ENCODE measurements around the gene PRCD.

Gene PRCD

GRCh38 chr17:76570877-76571471 lies 31.1 kb downstream of the PRCD start:
- H3K27ac ChIP-seq = no peak overlapping the region
- H3K4me1 ChIP-seq (ENCODE audit: control insufficient read depth in 1 of 2, insufficient read depth in 1 of 2, low read depth in 1 of 2, low read length in 1 of 2) = peaks cover 33 to 39% of the 10 kb centered on the region in 2 experiments
- no peaks in the 10 kb centered on the region for H3K27me3 ChIP-seq
- TF ChIP-seq CTCF (IDR thresholded peaks at IDR 0.05) = no peak
- no peak overlapping the region for H3K4me3 ChIP-seq (ENCODE audit: low read depth in 1 of 2, low read length in 1 of 2)
- peaks cover 75% of the 10 kb centered on the region for H3K36me3 ChIP-seq
- H3K9me3 ChIP-seq = no peaks in the 10 kb centered on the region

DNA sequence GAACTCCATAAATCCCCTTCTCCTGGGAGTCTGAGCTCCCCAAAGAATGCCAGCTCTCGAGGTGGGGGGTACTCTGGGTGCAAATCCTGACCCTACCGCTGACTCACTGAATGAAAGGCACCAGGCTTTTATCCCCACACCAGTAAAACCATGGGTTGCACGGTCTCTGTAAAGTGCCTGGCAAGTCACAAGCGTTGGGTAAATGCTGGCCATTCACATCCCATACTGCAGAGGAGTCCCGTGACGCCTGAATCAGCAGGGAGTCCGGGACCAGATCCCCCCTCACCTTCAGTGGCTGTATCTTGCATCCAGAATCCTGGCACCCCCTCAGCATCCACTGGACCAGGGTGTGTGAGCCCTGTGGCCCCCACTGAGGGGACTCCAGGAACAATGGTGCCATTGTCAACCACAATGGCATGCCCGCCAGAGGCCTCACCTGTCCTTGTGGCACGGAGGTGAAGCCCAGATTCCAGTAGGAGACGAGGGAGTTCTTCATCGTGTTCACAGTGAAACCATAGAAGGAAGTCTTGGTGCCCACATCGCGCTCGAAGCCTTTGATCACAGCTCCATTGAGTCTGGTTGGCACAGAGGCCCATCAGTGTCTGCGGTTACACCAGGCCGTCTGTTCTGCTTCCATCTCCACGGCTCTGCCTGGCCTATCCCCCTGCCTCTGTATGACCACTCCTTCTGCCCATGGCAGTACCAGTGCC lies 32.5 kb downstream of the PRCD start:
- peaks cover 62% of the 10 kb centered on the region for H3K36me3 ChIP-seq
- no peaks in the 10 kb centered on the region for H3K27me3 ChIP-seq
- no peak overlapping the region for H3K4me3 ChIP-seq (ENCODE audit: low read depth in 1 of 2, low read length in 1 of 2)
- peaks cover 30 to 31% of the 10 kb centered on the region in 2 experiments for H3K4me1 ChIP-seq (ENCODE audit: control insufficient read depth in 1 of 2, insufficient read depth in 1 of 2, low read depth in 1 of 2, low read length in 1 of 2)
- no peaks in the 10 kb centered on the region for H3K9me3 ChIP-seq
- TF ChIP-seq CTCF (IDR thresholded peaks at IDR 0.05) = no peak
- H3K27ac ChIP-seq = no peak overlapping the region

- TF ChIP-seq CTCF (IDR thresholded peaks at IDR 0.05) = no peak
- Histone ChIP-seq H3K4me3 (ENCODE audit: low read depth in 1 of 2, low read length in 1 of 2) (no peak overlapping the region), H3K36me3 (peaks cover 68% of the 10 kb centered on the region), H3K27me3 (no peaks in the 10 kb centered on the region), H3K4me1 (ENCODE audit: control insufficient read depth in 1 of 2, insufficient read depth in 1 of 2, low read depth in 1 of 2, low read length in 1 of 2) (peaks cover 22 to 24% of the 10 kb centered on the region in 2 experiments), H3K27ac (no peak overlapping the region), H3K9me3 (no peaks in the 10 kb centered on the region)
Measured at GRCh38 chr17:76573096-76573495, 33.3 kb downstream of the PRCD start.

DNA sequence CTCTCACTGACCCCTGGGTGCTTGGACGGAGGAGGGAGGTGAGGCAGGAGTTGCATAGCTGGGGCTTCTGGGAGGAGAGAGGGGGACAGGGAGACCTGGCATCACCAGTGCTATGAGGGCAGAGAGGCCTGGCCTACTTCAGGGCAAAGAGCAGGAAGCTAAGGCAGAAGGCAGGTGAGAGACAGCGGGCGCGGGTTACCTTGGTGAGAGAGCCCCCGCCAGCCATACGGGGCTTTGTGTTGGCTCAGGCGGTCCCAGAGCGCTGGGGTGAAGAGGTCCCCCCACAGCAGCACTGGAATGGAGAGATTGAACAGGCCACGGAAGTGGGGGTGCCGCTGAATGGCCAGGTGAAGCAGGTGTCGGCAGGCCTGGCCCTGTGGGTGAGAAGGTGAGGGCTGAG lies 34.3 kb downstream of the PRCD start:
- Histone ChIP-seq H3K36me3 (peaks cover 68% of the 10 kb centered on the region), H3K4me1 (ENCODE audit: control insufficient read depth in 1 of 2, insufficient read depth in 1 of 2, low read depth in 1 of 2, low read length in 1 of 2) (peaks cover 14 to 21% of the 10 kb centered on the region in 2 experiments), H3K9me3 (no peaks in the 10 kb centered on the region), H3K27me3 (no peaks in the 10 kb centered on the region), H3K27ac (no peak overlapping the region), H3K4me3 (ENCODE audit: low read depth in 1 of 2, low read length in 1 of 2) (no peak overlapping the region)
- TF ChIP-seq CTCF (IDR thresholded peaks at IDR 0.05) = no peak

DNA sequence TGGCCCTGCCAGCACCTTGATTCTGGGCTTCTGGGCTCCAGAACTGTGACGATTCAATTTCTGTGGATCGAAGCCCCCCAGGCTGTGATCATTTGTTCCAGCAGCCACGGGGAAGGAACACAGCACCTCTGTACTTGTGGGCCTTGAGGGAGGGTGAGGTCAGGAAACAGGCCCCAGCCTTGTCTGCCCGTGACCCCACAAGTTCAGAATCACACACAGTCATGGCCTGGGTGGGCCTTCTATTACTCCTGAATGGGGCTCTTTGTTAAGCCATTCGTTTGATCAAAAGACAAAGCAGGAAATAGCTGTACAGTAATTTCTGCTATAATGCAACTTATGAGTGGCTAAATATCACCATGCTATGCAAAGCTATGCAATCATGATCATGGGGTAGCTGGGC lies 35.7 kb downstream of the PRCD start:
- peaks cover 61% of the 10 kb centered on the region for H3K36me3 ChIP-seq
- no peak overlapping the region for H3K4me3 ChIP-seq (ENCODE audit: low read depth in 1 of 2, low read length in 1 of 2)
- H3K9me3 ChIP-seq = no peaks in the 10 kb centered on the region
- peaks cover 13 to 24% of the 10 kb centered on the region in 2 experiments for H3K4me1 ChIP-seq (ENCODE audit: control insufficient read depth in 1 of 2, insufficient read depth in 1 of 2, low read depth in 1 of 2, low read length in 1 of 2)
- no peak for TF ChIP-seq CTCF (IDR thresholded peaks at IDR 0.05)
- no peak overlapping the region for H3K27ac ChIP-seq
- H3K27me3 ChIP-seq = no peaks in the 10 kb centered on the region

Data from neutrophil (primary cell).